GM18909 (cell line): Measurements from ENCODE around the gene SOX4.
"Not testable (repeated sequence)": the region's sequence is repeated elsewhere in the genome, so short reads cannot be mapped to it uniquely, and the experiment has no call there.

Experiments used
- ATAC-seq: cut with Tn5 transposase; IDR thresholded peaks from one replicate; pipeline ENCODE4 v1.9.1; 2021; ENCODE audit warnings: mild to moderate bottlenecking; ENCODE audit not compliant: unreplicated experiment, poor library complexity

Gene SOX4

GRCh38 chr6:21593412-21593926, at the start of gene SOX4:
TSS of gene SOX4 (plus strand) at chr6:21593751. CDS start at chr6:21594535, 784 bp downstream.
- peak; percentile 67 for ATAC-seq

- not testable (repeated sequence) for ATAC-seq
Measured at GRCh38 chr6:21552286-21552685, 41.3 kb upstream of the SOX4 start.

- ATAC-seq: no peak
Measured at GRCh38 chr6:21554286-21554685, 39.3 kb upstream of the SOX4 start.

GRCh38 chr6:21555197-21555596, 38.4 kb upstream of the SOX4 start:
- no peak for ATAC-seq

- ATAC-seq: no peak
Measured at GRCh38 chr6:21556511-21556910, 37.0 kb upstream of the SOX4 start.

- ATAC-seq: no peak
Measured at GRCh38 chr6:21556968-21557721, 36.4 kb upstream of the SOX4 start.

GRCh38 chr6:21559238-21559637, 34.3 kb upstream of the SOX4 start:
- ATAC-seq: no peak

GRCh38 chr6:21560249-21560648, 33.3 kb upstream of the SOX4 start:
- ATAC-seq: no peak

GRCh38 chr6:21565431-21565830, 28.1 kb upstream of the SOX4 start:
- no peak for ATAC-seq

GRCh38 chr6:21578523-21578922, 15.0 kb upstream of the SOX4 start:
- ATAC-seq: no peak

- no peak for ATAC-seq
Measured at GRCh38 chr6:21582651-21583050, 10.9 kb upstream of the SOX4 start.

- no peak for ATAC-seq
Measured at GRCh38 chr6:21586300-21586699, 7.3 kb upstream of the SOX4 start.

GRCh38 chr6:21586740-21587178, 6.8 kb upstream of the SOX4 start:
- peak; percentile 4 for ATAC-seq

GRCh38 chr6:21587179-21587960, 6.2 kb upstream of the SOX4 start:
- peak; percentile 43 for ATAC-seq

- peak; percentile 38 for ATAC-seq
Measured at GRCh38 chr6:21587961-21588480, 5.5 kb upstream of the SOX4 start.

GRCh38 chr6:21588481-21589351, 4.8 kb upstream of the SOX4 start:
- peak; percentile 34 for ATAC-seq

- ATAC-seq: peak; percentile 29
Measured at GRCh38 chr6:21589352-21590345, 3.9 kb upstream of the SOX4 start.

GRCh38 chr6:21590346-21590745, 3.2 kb upstream of the SOX4 start:
- no peak for ATAC-seq

GRCh38 chr6:21591446-21591845, 2.1 kb upstream of the SOX4 start:
- ATAC-seq: no peak
